ENCODE data around the gene USP16.

The USP16 gene

DNA sequence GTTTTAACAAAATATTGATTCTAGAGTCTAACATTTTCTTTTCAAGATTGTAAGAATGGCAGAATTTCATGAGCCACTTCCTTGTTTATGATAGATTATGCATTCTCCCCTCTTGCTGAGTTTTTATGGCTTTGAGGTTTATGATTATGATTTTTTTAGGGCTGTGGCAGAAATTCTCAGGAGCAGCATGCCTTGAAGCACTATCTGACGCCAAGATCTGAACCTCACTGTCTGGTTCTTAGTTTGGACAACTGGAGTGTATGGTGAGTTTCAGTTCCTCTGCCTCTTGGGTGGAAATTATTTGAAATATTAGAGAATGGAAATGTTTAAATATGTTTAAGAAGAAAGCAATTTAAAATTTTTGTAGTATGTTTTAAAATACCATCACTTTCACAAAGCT is 10.2 kb downstream of the USP16 start:
- no peak for DNase-seq (ENCODE audit: extremely low read depth, insufficient read length)
- peaks cover 17% of the 10 kb centered on the region for H3K36me3 ChIP-seq (ENCODE audit: control insufficient read depth, insufficient read depth, low read length)
- H3K27me3 ChIP-seq (replicated peaks; ENCODE audit: control insufficient read depth, insufficient read depth, low read length), result no peaks in the 10 kb centered on the region
- TF ChIP-seq, protein P1, sequence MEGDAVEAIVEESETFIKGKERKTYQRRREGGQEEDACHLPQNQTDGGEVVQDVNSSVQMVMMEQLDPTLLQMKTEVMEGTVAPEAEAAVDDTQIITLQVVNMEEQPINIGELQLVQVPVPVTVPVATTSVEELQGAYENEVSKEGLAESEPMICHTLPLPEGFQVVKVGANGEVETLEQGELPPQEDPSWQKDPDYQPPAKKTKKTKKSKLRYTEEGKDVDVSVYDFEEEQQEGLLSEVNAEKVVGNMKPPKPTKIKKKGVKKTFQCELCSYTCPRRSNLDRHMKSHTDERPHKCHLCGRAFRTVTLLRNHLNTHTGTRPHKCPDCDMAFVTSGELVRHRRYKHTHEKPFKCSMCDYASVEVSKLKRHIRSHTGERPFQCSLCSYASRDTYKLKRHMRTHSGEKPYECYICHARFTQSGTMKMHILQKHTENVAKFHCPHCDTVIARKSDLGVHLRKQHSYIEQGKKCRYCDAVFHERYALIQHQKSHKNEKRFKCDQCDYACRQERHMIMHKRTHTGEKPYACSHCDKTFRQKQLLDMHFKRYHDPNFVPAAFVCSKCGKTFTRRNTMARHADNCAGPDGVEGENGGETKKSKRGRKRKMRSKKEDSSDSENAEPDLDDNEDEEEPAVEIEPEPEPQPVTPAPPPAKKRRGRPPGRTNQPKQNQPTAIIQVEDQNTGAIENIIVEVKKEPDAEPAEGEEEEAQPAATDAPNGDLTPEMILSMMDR (IDR thresholded peaks at IDR 0.05; ENCODE audit: insufficient read depth, low read length, poor library complexity, severe bottlenecking), result no peak
- no peak overlapping the region for H3K4me3 ChIP-seq (replicated peaks; ENCODE audit: low read depth, low read length)

- no peaks in the 10 kb centered on the region for H3K27me3 ChIP-seq (replicated peaks; ENCODE audit: control insufficient read depth, insufficient read depth, low read length)
- no peak for DNase-seq (ENCODE audit: extremely low read depth, insufficient read length)
- H3K36me3 ChIP-seq (ENCODE audit: control insufficient read depth, insufficient read depth, low read length), result peaks cover 9% of the 10 kb centered on the region
- no peak overlapping the region for H3K4me3 ChIP-seq (replicated peaks; ENCODE audit: low read depth, low read length)
- TF ChIP-seq, protein P1 (IDR thresholded peaks at IDR 0.05; ENCODE audit: insufficient read depth, low read length, poor library complexity, severe bottlenecking), result no peak
Measured at GRCh38 chr21:29052224-29052623, 27.8 kb downstream of the USP16 start.

DNA sequence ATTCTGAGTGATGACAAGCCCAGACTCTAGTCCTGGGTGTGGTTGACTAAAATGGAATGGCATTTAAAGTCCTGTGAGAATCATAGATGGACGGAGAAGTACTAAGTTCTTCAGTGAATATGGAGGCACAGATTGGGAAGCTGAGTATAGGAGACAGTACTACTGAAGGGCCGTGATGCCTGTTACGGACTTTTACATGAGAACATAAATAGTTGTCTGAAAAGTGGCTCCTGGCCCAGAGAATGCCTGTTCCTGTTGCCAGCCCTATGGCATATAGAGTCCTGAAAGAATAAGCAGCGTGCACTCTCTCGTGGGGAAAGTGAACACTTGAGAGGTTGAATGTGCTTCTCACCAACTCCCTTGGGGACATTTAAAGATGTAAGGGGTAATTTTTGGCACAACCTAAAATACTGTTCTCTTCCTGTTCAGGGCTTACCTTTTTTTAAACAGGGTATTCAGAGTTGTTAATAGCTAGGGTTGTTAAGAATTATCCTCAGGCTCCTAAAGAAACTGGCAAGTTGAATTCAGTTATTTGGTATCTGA is 28.6 kb downstream of the USP16 start:
- Histone ChIP-seq H3K36me3 (ENCODE audit: control insufficient read depth, insufficient read depth, low read length) (peaks cover 9% of the 10 kb centered on the region), H3K4me3 (replicated peaks; ENCODE audit: low read depth, low read length) (no peak overlapping the region), H3K27me3 (replicated peaks; ENCODE audit: control insufficient read depth, insufficient read depth, low read length) (no peaks in the 10 kb centered on the region)
- DNase-seq (ENCODE audit: extremely low read depth, insufficient read length), result no peak
- TF ChIP-seq, protein P1 (IDR thresholded peaks at IDR 0.05; ENCODE audit: insufficient read depth, low read length, poor library complexity, severe bottlenecking), result no peak

DNA sequence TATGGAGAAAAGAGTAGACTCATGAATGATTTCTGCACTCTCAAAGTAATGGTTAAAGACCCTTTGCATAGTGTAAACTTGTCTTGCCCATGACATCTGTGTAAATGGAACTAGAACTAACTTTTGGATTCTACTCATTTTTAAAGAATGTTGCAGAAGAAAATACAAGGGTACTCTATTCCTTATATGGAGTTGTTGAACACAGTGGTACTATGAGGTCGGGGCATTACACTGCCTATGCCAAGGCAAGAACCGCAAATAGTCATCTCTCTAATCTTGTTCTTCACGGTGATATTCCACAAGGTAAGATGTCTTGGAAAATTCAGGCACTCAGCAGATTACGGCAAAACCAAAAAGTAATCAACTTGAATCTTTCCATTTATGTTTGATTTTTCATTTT is 29.2 kb downstream of the USP16 start:
- TF ChIP-seq, protein P1 (IDR thresholded peaks at IDR 0.05; ENCODE audit: insufficient read depth, low read length, poor library complexity, severe bottlenecking), result no peak
- Histone ChIP-seq H3K36me3 (ENCODE audit: control insufficient read depth, insufficient read depth, low read length) (peaks cover 9% of the 10 kb centered on the region), H3K4me3 (replicated peaks; ENCODE audit: low read depth, low read length) (no peak overlapping the region), H3K27me3 (replicated peaks; ENCODE audit: control insufficient read depth, insufficient read depth, low read length) (no peaks in the 10 kb centered on the region)
- no peak for DNase-seq (ENCODE audit: extremely low read depth, insufficient read length)

GRCh38 chr21:29055080-29055479 is 30.6 kb downstream of the USP16 start:
- TF ChIP-seq, protein P1 (IDR thresholded peaks at IDR 0.05; ENCODE audit: insufficient read depth, low read length, poor library complexity, severe bottlenecking), result no peak
- no peak for DNase-seq (ENCODE audit: extremely low read depth, insufficient read length)

GRCh38 chr21:29056005-29056404 is 31.5 kb downstream of the USP16 start:
- H3K36me3 ChIP-seq (ENCODE audit: control insufficient read depth, insufficient read depth, low read length), result peaks cover 9% of the 10 kb centered on the region
- H3K4me3 ChIP-seq (replicated peaks; ENCODE audit: low read depth, low read length), result no peak overlapping the region
- DNase-seq (ENCODE audit: extremely low read depth, insufficient read length), result no peak
- TF ChIP-seq, protein P1 (IDR thresholded peaks at IDR 0.05; ENCODE audit: insufficient read depth, low read length, poor library complexity, severe bottlenecking), result no peak
- no peaks in the 10 kb centered on the region for H3K27me3 ChIP-seq (replicated peaks; ENCODE audit: control insufficient read depth, insufficient read depth, low read length)

More at GRCh38 chr21:29055080-29055479, 30.6 kb downstream of the USP16 start:
- no peak overlapping the region for H3K4me3 ChIP-seq (replicated peaks; ENCODE audit: low read depth, low read length)
- peaks cover 11% of the 10 kb centered on the region for H3K36me3 ChIP-seq (ENCODE audit: control insufficient read depth, insufficient read depth, low read length)
- no peaks in the 10 kb centered on the region for H3K27me3 ChIP-seq (replicated peaks; ENCODE audit: control insufficient read depth, insufficient read depth, low read length)

Data from GM06990 (cell line).